GM19099 (cell line): ENCODE results near the gene NXN.

Experiments used
- POLR2A ChIP-seq: IDR thresholded peaks from 3 replicates; pipeline ENCODE4 v1.6.1; 2011; ENCODE audit warnings: low read depth; ENCODE audit not compliant: insufficient read length; ENCODE audit errors: extremely low read depth

NXN gene

DNA sequence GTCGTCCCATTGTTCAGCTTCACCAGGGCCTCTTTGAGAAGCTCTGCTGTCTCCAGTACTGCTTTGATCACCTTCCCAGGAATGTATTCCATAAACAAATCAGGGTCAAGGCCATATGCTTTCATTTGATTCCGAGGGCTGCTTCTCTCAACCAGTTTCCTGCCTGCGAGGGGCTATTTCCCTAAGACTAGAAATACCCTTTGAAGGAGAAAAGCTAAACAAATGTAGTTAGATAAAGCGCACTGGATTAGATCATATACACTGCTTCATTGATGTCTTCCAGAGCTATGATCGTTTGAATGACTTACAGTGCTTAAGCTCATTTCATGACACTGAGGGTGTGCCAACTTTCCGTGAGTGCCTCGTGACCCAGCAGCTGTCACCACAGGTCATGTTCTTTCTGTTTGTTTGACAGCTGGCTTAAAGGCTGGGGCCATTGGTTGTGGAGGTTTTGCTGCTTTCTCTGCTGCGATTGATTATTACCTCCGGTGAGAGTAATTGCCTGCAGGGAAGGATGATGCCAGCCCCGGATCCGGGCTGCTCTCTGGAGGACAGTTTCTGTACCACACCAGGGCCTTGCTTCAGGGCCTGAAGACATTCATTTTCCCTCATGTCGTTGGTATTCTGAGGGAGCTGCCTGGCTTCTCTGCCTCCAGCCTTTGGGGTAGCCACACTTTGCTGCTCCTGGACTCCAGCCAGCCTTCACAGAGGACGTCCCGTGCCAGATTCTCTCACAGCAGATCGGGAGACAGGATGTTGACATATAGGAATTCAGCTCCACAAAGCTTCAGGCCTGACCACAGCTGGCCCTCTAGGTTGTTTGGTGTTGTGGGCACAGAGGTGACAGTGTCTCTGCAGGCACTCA, 21.3 kb upstream of the NXN start:
- TF ChIP-seq POLR2A, result no peak

- TF ChIP-seq POLR2A, result no peak
These were observed 18.5 kb upstream of the NXN start for GRCh38 chr17:998111-998510.

DNA sequence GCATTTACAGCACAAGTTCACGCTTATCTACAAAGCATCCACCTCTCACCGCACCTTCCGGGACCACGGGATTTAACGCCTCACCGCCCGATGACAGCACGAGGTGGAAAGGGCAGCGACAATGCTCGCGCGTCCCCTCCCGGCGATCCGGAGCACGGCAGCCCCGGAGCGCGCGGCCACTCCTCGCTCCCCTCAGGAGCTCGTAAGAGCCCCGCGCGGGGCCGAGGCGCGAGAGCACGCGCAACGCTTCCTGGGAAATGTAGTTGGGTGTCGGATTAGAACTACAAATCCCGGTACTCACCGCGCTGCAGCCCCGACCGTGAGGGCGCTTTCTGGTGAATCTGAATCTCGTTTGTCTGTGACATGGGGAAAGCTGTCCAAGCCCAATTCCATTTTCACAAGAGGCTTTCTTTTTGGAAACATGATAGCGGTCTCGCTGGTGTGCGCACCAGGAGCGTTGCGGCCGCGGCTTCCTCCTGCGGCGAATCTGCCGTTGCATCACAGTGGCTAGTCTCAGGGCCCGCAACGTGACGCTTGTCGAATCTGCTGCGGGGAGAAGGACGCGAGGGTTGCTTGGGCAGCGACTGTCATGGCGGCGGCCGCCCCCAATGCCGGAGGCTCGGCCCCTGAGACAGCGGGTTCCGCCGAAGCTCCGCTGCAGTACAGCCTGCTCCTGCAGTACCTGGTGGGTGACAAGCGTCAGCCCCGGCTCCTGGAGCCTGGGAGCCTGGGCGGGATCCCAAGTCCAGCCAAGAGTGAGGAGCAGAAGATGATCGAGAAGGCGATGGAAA, 17.2 kb upstream of the NXN start, which contains the start of gene TIMM22:
TSS of gene TIMM22 (plus strand) at position 576 of the 791 bp plus-strand sequence. CDS start at position 590, 14 bp downstream.
- TF ChIP-seq POLR2A, result peak; percentile 95

GRCh38 chr17:992933-993332, 13.4 kb upstream of the NXN start:
- TF ChIP-seq POLR2A, result no peak

DNA sequence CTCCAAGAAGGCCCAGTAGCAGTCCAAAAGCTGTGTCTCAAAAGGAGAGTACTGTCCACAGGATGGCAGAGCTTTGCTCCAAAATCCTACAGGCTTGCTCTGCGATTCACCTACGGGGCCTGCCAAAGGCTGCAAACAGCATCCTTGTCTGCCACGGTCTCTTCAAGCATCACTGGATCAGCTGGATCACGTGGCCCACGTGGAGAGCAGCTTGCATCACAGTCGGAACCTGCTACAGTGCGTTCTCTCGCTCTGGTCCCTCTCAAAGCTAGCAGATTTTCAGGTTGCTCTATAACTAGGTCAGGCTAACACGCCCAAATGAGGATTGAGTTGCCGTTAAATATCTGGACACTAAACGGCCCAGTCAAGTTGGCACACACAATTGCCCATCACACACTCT, 9.0 kb upstream of the NXN start:
- TF ChIP-seq POLR2A, result no peak

DNA sequence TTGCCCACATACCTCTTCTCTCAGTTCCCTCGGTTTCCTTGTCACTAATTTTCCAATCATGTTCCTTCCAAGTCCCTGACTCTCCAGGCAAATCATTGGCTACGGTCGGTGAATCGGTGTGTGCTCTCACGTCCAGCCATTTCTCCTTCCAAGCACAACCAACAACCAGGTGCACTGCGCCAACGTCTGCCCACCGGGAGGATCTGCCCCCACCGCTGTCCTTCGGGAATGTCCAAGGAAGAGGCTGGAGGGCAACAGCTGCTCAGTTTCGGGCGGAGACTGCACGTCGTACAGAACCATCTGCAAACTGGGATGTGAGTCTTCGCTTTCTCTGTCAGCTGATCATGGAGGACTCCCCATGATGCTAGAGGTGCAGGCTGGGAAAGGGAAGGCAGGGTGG, 8.4 kb upstream of the NXN start:
- TF ChIP-seq POLR2A, result no peak

DNA sequence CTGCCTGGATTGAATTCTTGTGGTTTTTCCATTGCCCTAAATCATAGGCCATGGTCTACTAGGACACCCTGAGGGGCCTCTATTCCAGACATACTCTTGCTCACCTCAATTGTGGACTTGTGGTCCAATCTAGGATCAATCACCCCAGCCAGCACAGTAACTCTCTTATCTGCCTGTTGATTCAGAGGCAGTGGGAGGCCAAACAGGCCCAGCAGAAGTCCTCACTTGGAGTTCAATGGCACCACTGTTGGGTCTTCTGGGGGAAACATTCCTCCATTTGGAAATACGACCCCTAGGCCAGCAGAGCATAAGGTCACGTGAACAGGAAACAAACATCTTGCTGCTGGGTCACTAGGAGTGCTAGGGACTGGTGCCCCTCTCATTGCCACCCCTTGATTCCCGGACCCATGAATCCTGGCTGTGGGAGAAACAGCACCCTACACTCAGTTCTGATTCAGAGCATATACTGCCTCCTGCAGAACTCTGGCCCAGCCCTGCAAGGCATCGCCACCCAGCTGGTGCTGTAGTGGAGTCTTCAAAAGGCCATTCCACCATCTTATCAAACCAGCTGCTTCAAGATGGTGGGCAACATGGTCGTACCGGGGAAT, 6.8 kb upstream of the NXN start:
- TF ChIP-seq POLR2A, result no peak

- TF ChIP-seq POLR2A, result no peak
These were observed 4.3 kb upstream of the NXN start for GRCh38 chr17:983921-984320.

DNA sequence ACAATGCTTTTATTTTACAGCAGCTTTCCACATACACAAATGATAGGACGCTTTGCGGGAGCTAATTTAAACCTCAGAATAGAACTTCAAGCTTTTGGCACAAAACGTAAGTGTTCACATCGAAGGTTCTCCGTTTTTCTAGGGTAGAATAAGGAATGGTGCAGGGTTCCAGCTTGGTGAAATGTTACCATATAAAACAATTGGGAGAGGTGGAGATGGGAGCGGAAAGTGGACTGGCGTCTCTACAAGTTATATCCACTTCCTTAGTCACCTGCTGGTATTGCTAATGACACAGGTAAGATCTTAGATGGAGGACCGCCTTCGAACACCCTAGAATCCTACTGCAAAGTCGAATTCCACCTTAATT, 1.7 kb upstream of the NXN start:
- no peak for TF ChIP-seq POLR2A

GRCh38 chr17:980406-981291, 1.1 kb upstream of the NXN start:
- no peak for TF ChIP-seq POLR2A

DNA sequence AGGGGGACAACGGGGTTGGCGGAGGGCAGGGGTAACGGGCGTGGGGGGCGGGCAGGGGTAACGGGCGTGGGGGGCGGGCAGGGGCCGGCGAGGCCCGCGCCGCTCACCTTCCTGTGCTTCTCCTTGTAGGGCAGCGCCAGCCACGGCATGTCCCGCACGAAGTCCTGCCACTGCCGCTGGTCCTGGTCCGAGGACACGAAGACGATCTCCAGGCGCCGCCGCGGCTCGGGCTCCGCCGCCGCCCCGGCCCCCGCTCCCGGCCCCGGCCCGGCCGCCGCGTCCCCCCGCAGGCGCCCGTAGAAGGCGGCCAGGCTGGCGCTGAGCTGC, 401 bp downstream of the NXN start:
- TF ChIP-seq POLR2A, result no peak

GRCh38 chr17:978103-979093, 1.2 kb downstream of the NXN start:
- no peak for TF ChIP-seq POLR2A

DNA sequence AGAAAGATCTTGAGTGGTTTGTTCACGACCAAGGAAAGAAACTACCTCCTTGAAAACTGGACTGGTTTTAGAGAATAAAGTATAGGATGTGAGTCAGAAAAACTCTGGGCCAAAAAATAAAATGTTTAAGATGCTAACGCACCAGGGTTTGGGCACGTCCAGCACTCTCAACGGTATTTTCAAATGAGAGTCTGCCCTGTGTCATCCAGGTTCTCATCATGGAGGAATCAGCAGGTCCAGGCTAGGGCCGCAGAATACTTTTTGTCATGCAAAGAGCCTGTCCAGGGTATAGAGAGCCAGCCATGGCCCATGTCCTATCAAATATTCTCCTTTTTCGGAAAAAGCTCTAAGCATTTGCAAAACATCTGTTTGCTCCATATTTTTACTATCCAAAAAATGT, 2.4 kb downstream of the NXN start:
- TF ChIP-seq POLR2A, result no peak

GRCh38 chr17:976312-976711, 3.3 kb downstream of the NXN start:
- no peak for TF ChIP-seq POLR2A

DNA sequence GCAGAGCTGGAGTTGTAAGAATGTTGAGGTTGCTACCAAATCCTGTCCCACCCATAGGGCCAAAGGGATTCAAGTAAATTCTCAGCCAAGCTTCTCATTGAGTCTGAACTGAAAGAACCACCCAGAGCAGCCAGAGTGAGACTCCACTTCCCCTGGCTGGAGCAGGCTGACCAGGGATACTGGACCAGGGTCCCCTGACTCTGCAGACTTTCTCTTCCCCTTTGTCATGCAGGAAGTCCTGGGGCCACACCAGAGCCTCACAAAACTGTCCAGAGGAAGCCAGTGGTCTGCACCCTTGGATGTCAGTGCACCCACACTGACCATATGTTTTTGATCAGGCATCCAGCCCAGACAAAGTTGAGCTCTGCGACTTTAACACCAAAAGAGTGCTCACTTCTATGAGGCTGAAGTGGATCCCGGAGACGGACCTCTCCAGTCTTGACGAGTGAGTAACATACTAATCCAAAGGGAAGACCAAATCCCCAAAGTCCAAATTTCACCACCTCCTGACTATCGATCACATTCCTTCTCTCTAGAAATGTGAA, 4.1 kb downstream of the NXN start:
- TF ChIP-seq POLR2A, result no peak
